ENCODE results near the gene CDH20. TPM values are rescaled to one million over a fixed set of nuclear protein-coding genes. Genes with fewer than 3 reads are reported as not detected.

CDH20 gene
- polyA plus RNA-seq, 2 of the 4 experiments (the other 2 are of a cell fraction) = not detected

DNA sequence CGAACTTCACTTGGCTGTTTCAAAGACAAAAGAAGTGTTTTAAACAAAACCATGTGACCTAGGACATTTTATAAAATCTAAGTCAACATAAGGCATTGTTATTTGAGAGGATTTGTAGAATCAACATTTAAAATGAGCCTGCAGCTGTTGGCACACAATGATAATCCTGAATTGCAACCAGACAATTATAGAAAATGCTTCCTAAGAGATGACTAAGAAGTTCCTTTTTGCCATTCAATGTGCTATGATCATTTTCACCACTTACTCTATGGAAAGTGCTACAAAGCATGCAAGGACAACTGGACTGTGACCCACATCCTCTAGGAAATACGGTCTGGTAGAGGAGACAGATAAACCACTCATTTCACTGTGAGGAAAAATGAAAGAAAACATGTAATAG lies 246.4 kb downstream of the CDH20 start:
- ATAC-seq (no peak), DNase-seq (ENCODE audit: low read depth in 1 of 2, low spot score in 1 of 2) (no peak), FAIRE-seq (no peak)
- no peak overlapping the region for H3K4me3 ChIP-seq
- 18% methylated on average over 2 of the region's 2 CpGs for WGBS (ENCODE audit: missing lambda C conversion rate)
- H3K4me2 ChIP-seq = no peak overlapping the region
- no peak overlapping the region for H3K27ac ChIP-seq
- TF ChIP-seq MAZ (IDR thresholded peaks at IDR 0.05; ENCODE audit: borderline replicate concordance, low read depth, low read length) = no peak
- TF ChIP-seq ZFP36 (IDR thresholded peaks at IDR 0.05; ENCODE audit: borderline replicate concordance, partially characterized antibody) = no peak
- TF ChIP-seq KDM1A (IDR thresholded peaks at IDR 0.05; ENCODE audit: low read depth) = no peak
- no peak for TF ChIP-seq HDAC2 (IDR thresholded peaks at IDR 0.05)
- ChIA-PET POLR2A (interaction anchor here (0.6 kb wide), 1 partner anchor 277 kb away, joined by 3 read pairs; no protein-coding TSS in a partner anchor), CTCF (interaction anchor here (1.6 to 2.4 kb wide), 2 partner anchors 30 to 552 kb away, joined by 7 read pairs; no protein-coding TSS in a partner anchor)
- H3K9me3 ChIP-seq = no peaks in the 10 kb centered on the region
- H3K4me1 ChIP-seq = no peaks in the 10 kb centered on the region

DNA sequence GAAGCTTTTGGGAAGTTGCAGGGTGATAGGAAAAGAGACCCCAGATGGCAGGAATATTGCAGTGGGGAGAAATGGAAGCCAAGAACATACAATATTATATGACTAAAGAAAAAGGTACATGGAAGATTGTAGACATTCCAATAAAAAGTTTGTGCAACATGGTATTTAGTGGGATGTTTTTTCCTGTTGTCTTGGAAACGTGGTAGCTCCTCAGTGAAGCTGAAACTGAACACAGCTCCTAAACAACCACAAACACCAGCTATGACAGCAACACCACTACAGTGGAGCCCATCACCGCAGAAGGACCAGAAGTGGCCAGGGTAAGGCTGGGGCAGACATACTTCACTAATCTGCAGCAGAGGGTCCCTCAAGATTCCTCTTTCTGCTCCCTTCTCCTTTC lies 246.8 kb downstream of the CDH20 start:
- H3K4me3 ChIP-seq = no peak overlapping the region
- no peak overlapping the region for H3K4me2 ChIP-seq
- no peaks in the 10 kb centered on the region for H3K4me1 ChIP-seq
- H3K9me3 ChIP-seq = no peaks in the 10 kb centered on the region
- CTCF ChIA-PET = interaction anchor here (0.7 to 2.4 kb wide), 3 partner anchors 30 to 557 kb away, joined by 3 to 7 read pairs (median 7); no protein-coding TSS in a partner anchor
- DNase-seq (ENCODE audit: low read depth in 1 of 2, low spot score in 1 of 2) = no peak
- 49% methylated on average over 2 of the region's 2 CpGs for WGBS (ENCODE audit: missing lambda C conversion rate)
- POLR2A ChIA-PET = no interaction called here
- no peak for ATAC-seq
- no peak overlapping the region for H3K27ac ChIP-seq
- no peak for FAIRE-seq
- TF ChIP-seq, protein P1, sequence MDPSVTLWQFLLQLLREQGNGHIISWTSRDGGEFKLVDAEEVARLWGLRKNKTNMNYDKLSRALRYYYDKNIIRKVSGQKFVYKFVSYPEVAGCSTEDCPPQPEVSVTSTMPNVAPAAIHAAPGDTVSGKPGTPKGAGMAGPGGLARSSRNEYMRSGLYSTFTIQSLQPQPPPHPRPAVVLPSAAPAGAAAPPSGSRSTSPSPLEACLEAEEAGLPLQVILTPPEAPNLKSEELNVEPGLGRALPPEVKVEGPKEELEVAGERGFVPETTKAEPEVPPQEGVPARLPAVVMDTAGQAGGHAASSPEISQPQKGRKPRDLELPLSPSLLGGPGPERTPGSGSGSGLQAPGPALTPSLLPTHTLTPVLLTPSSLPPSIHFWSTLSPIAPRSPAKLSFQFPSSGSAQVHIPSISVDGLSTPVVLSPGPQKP (IDR thresholded peaks at IDR 0.05; ENCODE audit: low read depth, low read length) = no peak
- TF ChIP-seq TFCP2L1 (CRISPR knock-in tag; IDR thresholded peaks at IDR 0.05) (no peak), NPAS2 (CRISPR knock-in tag; IDR thresholded peaks at IDR 0.05; ENCODE audit: borderline replicate concordance) (no peak), RNF2 (IDR thresholded peaks at IDR 0.05; ENCODE audit: borderline replicate concordance, low read depth) (no peak), KDM1A (IDR thresholded peaks at IDR 0.05; ENCODE audit: low read depth) (no peak), FOSL2 (IDR thresholded peaks at IDR 0.05) (no peak), FOSL2 (CRISPR knock-in tag; IDR thresholded peaks at IDR 0.05) (no peak)
- TF ChIP-seq, protein P2, sequence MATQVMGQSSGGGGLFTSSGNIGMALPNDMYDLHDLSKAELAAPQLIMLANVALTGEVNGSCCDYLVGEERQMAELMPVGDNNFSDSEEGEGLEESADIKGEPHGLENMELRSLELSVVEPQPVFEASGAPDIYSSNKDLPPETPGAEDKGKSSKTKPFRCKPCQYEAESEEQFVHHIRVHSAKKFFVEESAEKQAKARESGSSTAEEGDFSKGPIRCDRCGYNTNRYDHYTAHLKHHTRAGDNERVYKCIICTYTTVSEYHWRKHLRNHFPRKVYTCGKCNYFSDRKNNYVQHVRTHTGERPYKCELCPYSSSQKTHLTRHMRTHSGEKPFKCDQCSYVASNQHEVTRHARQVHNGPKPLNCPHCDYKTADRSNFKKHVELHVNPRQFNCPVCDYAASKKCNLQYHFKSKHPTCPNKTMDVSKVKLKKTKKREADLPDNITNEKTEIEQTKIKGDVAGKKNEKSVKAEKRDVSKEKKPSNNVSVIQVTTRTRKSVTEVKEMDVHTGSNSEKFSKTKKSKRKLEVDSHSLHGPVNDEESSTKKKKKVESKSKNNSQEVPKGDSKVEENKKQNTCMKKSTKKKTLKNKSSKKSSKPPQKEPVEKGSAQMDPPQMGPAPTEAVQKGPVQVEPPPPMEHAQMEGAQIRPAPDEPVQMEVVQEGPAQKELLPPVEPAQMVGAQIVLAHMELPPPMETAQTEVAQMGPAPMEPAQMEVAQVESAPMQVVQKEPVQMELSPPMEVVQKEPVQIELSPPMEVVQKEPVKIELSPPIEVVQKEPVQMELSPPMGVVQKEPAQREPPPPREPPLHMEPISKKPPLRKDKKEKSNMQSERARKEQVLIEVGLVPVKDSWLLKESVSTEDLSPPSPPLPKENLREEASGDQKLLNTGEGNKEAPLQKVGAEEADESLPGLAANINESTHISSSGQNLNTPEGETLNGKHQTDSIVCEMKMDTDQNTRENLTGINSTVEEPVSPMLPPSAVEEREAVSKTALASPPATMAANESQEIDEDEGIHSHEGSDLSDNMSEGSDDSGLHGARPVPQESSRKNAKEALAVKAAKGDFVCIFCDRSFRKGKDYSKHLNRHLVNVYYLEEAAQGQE (IDR thresholded peaks at IDR 0.05) = no peak
- TF ChIP-seq, protein P3, sequence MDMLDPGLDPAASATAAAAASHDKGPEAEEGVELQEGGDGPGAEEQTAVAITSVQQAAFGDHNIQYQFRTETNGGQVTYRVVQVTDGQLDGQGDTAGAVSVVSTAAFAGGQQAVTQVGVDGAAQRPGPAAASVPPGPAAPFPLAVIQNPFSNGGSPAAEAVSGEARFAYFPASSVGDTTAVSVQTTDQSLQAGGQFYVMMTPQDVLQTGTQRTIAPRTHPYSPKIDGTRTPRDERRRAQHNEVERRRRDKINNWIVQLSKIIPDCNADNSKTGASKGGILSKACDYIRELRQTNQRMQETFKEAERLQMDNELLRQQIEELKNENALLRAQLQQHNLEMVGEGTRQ (IDR thresholded peaks at IDR 0.05) = no peak
- TF ChIP-seq, protein P4, sequence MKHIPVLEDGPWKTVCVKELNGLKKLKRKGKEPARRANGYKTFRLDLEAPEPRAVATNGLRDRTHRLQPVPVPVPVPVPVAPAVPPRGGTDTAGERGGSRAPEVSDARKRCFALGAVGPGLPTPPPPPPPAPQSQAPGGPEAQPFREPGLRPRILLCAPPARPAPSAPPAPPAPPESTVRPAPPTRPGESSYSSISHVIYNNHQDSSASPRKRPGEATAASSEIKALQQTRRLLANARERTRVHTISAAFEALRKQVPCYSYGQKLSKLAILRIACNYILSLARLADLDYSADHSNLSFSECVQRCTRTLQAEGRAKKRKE (CRISPR knock-in tag; IDR thresholded peaks at IDR 0.05; ENCODE audit: low read depth) = no peak

DNA sequence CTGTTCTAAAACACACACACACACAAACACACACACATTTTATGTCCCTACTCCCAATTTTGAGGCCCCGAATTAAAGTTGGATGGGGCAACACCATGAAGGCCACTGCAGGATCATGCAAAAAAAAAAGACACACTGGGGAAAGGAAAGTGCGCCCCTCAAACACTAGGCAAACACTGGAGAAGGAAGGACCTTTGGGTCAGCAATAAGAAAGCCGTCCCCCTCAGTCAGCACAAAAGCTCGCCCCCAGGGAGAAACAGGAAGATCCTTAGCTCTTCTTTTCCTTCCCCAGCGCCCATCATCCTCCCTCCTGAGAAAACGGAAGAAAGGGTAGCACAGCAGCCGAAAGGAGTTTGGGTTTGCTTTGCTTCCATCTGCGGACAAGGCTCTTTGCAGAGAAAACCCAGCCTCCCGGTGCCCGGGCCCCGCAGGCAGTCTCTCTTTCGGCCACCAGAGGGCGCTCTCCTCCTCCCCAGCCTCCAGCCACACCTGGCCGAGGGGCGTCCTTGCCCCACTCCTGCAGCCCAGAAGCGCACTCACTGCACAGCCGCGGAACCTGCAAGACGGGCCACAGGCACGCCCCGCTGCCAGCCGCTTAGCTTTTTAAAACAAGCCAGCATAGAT lies 248.5 kb downstream of the CDH20 start:
- FAIRE-seq (no peak), ATAC-seq (peak; percentile 96 to 99)
- CTCF ChIA-PET = interaction anchor here (0.7 to 2.4 kb wide), 27 partner anchors 9 to 551 kb away, joined by 3 to 16 read pairs (median 4); no protein-coding TSS in a partner anchor
- TF ChIP-seq NPAS2 (CRISPR knock-in tag; IDR thresholded peaks at IDR 0.05; ENCODE audit: borderline replicate concordance) (no peak), RCOR1 (IDR thresholded peaks at IDR 0.05; ENCODE audit: low read depth, low read length) (no peak), RAD21 (conservative IDR thresholded peaks at IDR 0.05 in 1 of 2, IDR thresholded peaks at IDR 0.05 in 1 of 2) (peak; percentile 57 to 73), MYC (IDR thresholded peaks at IDR 0.05; ENCODE audit: borderline replicate concordance, low read length) (no peak), JUNB (IDR thresholded peaks at IDR 0.05) (no peak), HOXB13 (CRISPR knock-in tag; IDR thresholded peaks at IDR 0.05; ENCODE audit: low read depth) (no peak), FOXS1 (CRISPR knock-in tag; IDR thresholded peaks at IDR 0.05) (no peak), SMC3 (IDR thresholded peaks at IDR 0.05) (peak; percentile 86)
- TF ChIP-seq, protein P1 (IDR thresholded peaks at IDR 0.05; ENCODE audit: low read depth, low read length) = no peak
- TF ChIP-seq, protein P5, sequence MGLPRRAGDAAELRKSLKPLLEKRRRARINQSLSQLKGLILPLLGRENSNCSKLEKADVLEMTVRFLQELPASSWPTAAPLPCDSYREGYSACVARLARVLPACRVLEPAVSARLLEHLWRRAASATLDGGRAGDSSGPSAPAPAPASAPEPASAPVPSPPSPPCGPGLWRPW (IDR thresholded peaks at IDR 0.05) = no peak

More for the DNA sequence above, 248.5 kb downstream of the CDH20 start:
- Histone ChIP-seq H3K4me2 (peak overlapping the region; percentile 87), H3K27ac (no peak overlapping the region), H3K9me3 (no peaks in the 10 kb centered on the region), H3K4me1 (no peaks in the 10 kb centered on the region), H3K4me3 (peak overlapping the region; percentile 24; the same call in 1 of the 3 replicates)
- peak; percentile 35 to 55 for DNase-seq (ENCODE audit: low read depth in 1 of 2, low spot score in 1 of 2)
- 12% methylated on average over 16 of the region's 22 CpGs for WGBS (ENCODE audit: missing lambda C conversion rate)
- POLR2A ChIA-PET = no interaction called here

Measured in A549 (cell line).